Measurements from ENCODE around the gene ETV5.

Gene ETV5

GRCh38 chr3:186152361-186152798 lies 43.5 kb upstream of the ETV5 start:
- TF ChIP-seq GLIS3 (CRISPR knock-in tag; IDR thresholded peaks at IDR 0.05) (no peak), PATZ1 (CRISPR knock-in tag; IDR thresholded peaks at IDR 0.05; ENCODE audit: borderline replicate concordance) (no peak), ZNF70 (CRISPR knock-in tag; IDR thresholded peaks at IDR 0.05) (no peak), ISL1 (CRISPR knock-in tag; IDR thresholded peaks at IDR 0.05) (no peak), ZNF565 (CRISPR knock-in tag; conservative IDR thresholded peaks at IDR 0.05; ENCODE audit: low read depth) (no peak), ZFP3 (CRISPR knock-in tag; IDR thresholded peaks at IDR 0.05) (no peak), ZC3H10 (CRISPR knock-in tag; IDR thresholded peaks at IDR 0.05) (no peak), CSDC2 (CRISPR knock-in tag; IDR thresholded peaks at IDR 0.05) (no peak), CSRNP3 (CRISPR knock-in tag; IDR thresholded peaks at IDR 0.05) (no peak), TCF4 (CRISPR knock-in tag; IDR thresholded peaks at IDR 0.05; ENCODE audit: borderline replicate concordance) (no peak), ESRRG (CRISPR knock-in tag; IDR thresholded peaks at IDR 0.05) (no peak), BACH2 (CRISPR knock-in tag; IDR thresholded peaks at IDR 0.05; ENCODE audit: borderline replicate concordance) (no peak), ARNTL (CRISPR knock-in tag; IDR thresholded peaks at IDR 0.05; ENCODE audit: borderline replicate concordance, low read depth) (no peak)
- TF ChIP-seq, protein P1, sequence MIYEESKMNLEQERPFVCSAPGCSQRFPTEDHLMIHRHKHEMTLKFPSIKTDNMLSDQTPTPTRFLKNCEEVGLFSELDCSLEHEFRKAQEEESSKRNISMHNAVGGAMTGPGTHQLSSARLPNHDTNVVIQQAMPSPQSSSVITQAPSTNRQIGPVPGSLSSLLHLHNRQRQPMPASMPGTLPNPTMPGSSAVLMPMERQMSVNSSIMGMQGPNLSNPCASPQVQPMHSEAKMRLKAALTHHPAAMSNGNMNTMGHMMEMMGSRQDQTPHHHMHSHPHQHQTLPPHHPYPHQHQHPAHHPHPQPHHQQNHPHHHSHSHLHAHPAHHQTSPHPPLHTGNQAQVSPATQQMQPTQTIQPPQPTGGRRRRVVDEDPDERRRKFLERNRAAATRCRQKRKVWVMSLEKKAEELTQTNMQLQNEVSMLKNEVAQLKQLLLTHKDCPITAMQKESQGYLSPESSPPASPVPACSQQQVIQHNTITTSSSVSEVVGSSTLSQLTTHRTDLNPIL (CRISPR knock-in tag; IDR thresholded peaks at IDR 0.05; ENCODE audit: low read depth) = no peak
- TF ChIP-seq, protein P2, sequence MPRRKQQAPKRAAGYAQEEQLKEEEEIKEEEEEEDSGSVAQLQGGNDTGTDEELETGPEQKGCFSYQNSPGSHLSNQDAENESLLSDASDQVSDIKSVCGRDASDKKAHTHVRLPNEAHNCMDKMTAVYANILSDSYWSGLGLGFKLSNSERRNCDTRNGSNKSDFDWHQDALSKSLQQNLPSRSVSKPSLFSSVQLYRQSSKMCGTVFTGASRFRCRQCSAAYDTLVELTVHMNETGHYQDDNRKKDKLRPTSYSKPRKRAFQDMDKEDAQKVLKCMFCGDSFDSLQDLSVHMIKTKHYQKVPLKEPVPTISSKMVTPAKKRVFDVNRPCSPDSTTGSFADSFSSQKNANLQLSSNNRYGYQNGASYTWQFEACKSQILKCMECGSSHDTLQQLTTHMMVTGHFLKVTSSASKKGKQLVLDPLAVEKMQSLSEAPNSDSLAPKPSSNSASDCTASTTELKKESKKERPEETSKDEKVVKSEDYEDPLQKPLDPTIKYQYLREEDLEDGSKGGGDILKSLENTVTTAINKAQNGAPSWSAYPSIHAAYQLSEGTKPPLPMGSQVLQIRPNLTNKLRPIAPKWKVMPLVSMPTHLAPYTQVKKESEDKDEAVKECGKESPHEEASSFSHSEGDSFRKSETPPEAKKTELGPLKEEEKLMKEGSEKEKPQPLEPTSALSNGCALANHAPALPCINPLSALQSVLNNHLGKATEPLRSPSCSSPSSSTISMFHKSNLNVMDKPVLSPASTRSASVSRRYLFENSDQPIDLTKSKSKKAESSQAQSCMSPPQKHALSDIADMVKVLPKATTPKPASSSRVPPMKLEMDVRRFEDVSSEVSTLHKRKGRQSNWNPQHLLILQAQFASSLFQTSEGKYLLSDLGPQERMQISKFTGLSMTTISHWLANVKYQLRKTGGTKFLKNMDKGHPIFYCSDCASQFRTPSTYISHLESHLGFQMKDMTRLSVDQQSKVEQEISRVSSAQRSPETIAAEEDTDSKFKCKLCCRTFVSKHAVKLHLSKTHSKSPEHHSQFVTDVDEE (CRISPR knock-in tag; IDR thresholded peaks at IDR 0.05) = no peak
- ATAC-seq = no peak

GRCh38 chr3:186151077-186151971 lies 42.4 kb upstream of the ETV5 start:
- TF ChIP-seq ZFP3 (CRISPR knock-in tag; IDR thresholded peaks at IDR 0.05) = no peak
- TF ChIP-seq PPARA (CRISPR knock-in tag; IDR thresholded peaks at IDR 0.05; ENCODE audit: borderline replicate concordance) = no peak
- no peak for TF ChIP-seq TOX (CRISPR knock-in tag; IDR thresholded peaks at IDR 0.05; ENCODE audit: borderline replicate concordance)
- TF ChIP-seq ZFP30 (CRISPR knock-in tag; IDR thresholded peaks at IDR 0.05) = no peak
- TF ChIP-seq, protein P2 (CRISPR knock-in tag; IDR thresholded peaks at IDR 0.05) = no peak
- no peak for TF ChIP-seq CSDC2 (CRISPR knock-in tag; IDR thresholded peaks at IDR 0.05)
- no peak for TF ChIP-seq ZC3H10 (CRISPR knock-in tag; IDR thresholded peaks at IDR 0.05)
- no peak for TF ChIP-seq ZNF70 (CRISPR knock-in tag; IDR thresholded peaks at IDR 0.05)
- TF ChIP-seq ARNTL (CRISPR knock-in tag; IDR thresholded peaks at IDR 0.05; ENCODE audit: borderline replicate concordance, low read depth) = no peak
- no peak for TF ChIP-seq SNAI2 (CRISPR knock-in tag; IDR thresholded peaks at IDR 0.05)
- TF ChIP-seq ESRRG (CRISPR knock-in tag; IDR thresholded peaks at IDR 0.05) = no peak
- TF ChIP-seq OSR1 (CRISPR knock-in tag; IDR thresholded peaks at IDR 0.05) = no peak
- TF ChIP-seq ISL1 (CRISPR knock-in tag; IDR thresholded peaks at IDR 0.05) = no peak
- TF ChIP-seq POU6F1 (CRISPR knock-in tag; IDR thresholded peaks at IDR 0.05; ENCODE audit: borderline replicate concordance, low read depth) = no peak
- no peak for TF ChIP-seq PATZ1 (CRISPR knock-in tag; IDR thresholded peaks at IDR 0.05; ENCODE audit: borderline replicate concordance)
- no peak for ATAC-seq
